Naive thymus-derived CD4-positive, alpha-beta T cell (primary cell): ENCODE results near the gene HCLS1. TPM values are rescaled to one million over a fixed set of nuclear protein-coding genes. Genes with fewer than 3 reads are reported as not detected.
A peak's percentile ranks its signal among the peaks of the same experiment; 100 is the strongest.
"Not testable (repeated sequence)": the region's sequence is repeated elsewhere in the genome, so short reads cannot be mapped to it uniquely, and the experiment has no call there.

Experiments used
- ATAC-seq: fragments of 150-1000 bp; cut with Tn5 transposase; 2 replicates; pipeline ENCODE4 v1.10.0; 2021; ENCODE audit warnings: mild to moderate bottlenecking, moderate library complexity
- CTCF ChIA-PET: fragments of 350-600 bp; sonication (Branson Sonifier 250); formaldehyde crosslinking; loops from one replicate; lab custom pipeline; 2021; ENCODE audit warnings: antibody characterized with exemption; lab: Charles Lee
- POLR2A ChIA-PET: fragments of 350-600 bp; sonication (Branson Sonifier 250); formaldehyde crosslinking; loops from one replicate; lab custom pipeline; 2021; ENCODE audit warnings: antibody characterized with exemption, inconsistent platforms; lab: Charles Lee
- DNase-seq, 9 donors: peaks; one replicate each; pipeline versions ENCODE4 v3.0.0 to v3.0.0-alpha.2; 2020 to 2022; ENCODE audit warnings: mixed read lengths in 1 of 9
- H3K27ac ChIP-seq: one replicate; pipeline ENCODE4 v1.7.0; 2013; ENCODE audit warnings: mild to moderate bottlenecking, low read depth, low read length, moderate library complexity
- H3K27me3 ChIP-seq, 2 donors: one replicate each; pipeline ENCODE4 v1.7.0; 2013; ENCODE audit warnings: low read length in 2 of 2, mild to moderate bottlenecking in 2 of 2, moderate library complexity in 2 of 2; ENCODE audit not compliant: control insufficient read depth in 2 of 2, insufficient read depth in 2 of 2
- H3K36me3 ChIP-seq, 3 experiments: 1 replicate in 2 of 3; 2 replicates in 1 of 3; pipeline ENCODE4 v1.7.0; 2013; ENCODE audit warnings: low read length in 3 of 3, mild to moderate bottlenecking in 3 of 3, moderate library complexity in 1 of 3; ENCODE audit not compliant: insufficient read depth in 3 of 3, control insufficient read depth in 2 of 3
- H3K4me1 ChIP-seq, 2 donors: one replicate each; pipeline ENCODE4 v1.7.0; 2013; ENCODE audit warnings: low read length in 2 of 2, mild to moderate bottlenecking in 2 of 2, moderate library complexity in 1 of 2; ENCODE audit not compliant: control insufficient read depth in 2 of 2, insufficient read depth in 2 of 2
- H3K4me3 ChIP-seq: 2 replicates; pipeline ENCODE4 v1.7.0; 2013; ENCODE audit warnings: mild to moderate bottlenecking, low read length
- H3K9me3 ChIP-seq, 3 experiments: 1 replicate in 2 of 3; 2 replicates in 1 of 3; pipeline ENCODE4 v1.7.0; 2013; ENCODE audit warnings: low read length in 3 of 3; ENCODE audit not compliant: control insufficient read depth in 2 of 3
- H3K27ac Mint-ChIP-seq, 9 donors: one replicate each; pipeline ENCODE4 v1.8.0; 2020 to 2022; ENCODE audit warnings: mixed read lengths in 9 of 9, mild to moderate bottlenecking in 8 of 9, moderate library complexity in 5 of 9, inconsistent platforms in 2 of 9
- H3K27me3 Mint-ChIP-seq, 5 donors: one replicate each; pipeline ENCODE4 v1.8.0; 2021 to 2022; ENCODE audit warnings: mixed read lengths in 5 of 5, mild to moderate bottlenecking in 1 of 5
- H3K36me3 Mint-ChIP-seq, 5 donors: one replicate each; pipeline ENCODE4 v1.8.0; 2020 to 2022; ENCODE audit warnings: mixed read lengths in 5 of 5, mild to moderate bottlenecking in 3 of 5, inconsistent platforms in 1 of 5
- H3K4me1 Mint-ChIP-seq, 7 donors: one replicate each; pipeline ENCODE4 v1.8.0; 2020 to 2022; ENCODE audit warnings: mixed read lengths in 7 of 7, mild to moderate bottlenecking in 3 of 7, inconsistent platforms in 1 of 7
- H3K4me3 Mint-ChIP-seq, 10 donors: one replicate each; pipeline ENCODE4 v1.8.0; 2020 to 2022; ENCODE audit warnings: mild to moderate bottlenecking in 10 of 10, mixed read lengths in 10 of 10, moderate library complexity in 6 of 10, inconsistent platforms in 2 of 10
- H3K9me3 Mint-ChIP-seq, 11 donors: one replicate each; pipeline ENCODE4 v1.8.0; 2020 to 2022; ENCODE audit warnings: mixed read lengths in 11 of 11, mild to moderate bottlenecking in 4 of 11, inconsistent platforms in 1 of 11, moderate library complexity in 1 of 11
- intact Hi-C, 2 donors: fragments of 100-400 bp; cut with micrococcal nuclease; formaldehyde crosslinking; loops; one replicate each; pipeline ENCODE4 v1.15.1; 2023
- polyA plus RNA-seq, 2 donors: library from polyadenylated mRNA; unstranded; fragments of 300-500 nt; fragmentation: Illumina TruSeq; gene quantifications; one replicate each; pipeline ENCODE4 v1.2.3, GENCODE V29; 2021
- total RNA-seq, 6 experiments: library from RNA in 5 of 6; stranded (reverse) in 5 of 6; gene quantifications; 1 replicate in 5 of 6; 2 replicates in 1 of 6; pipeline ENCODE4 v1.2.3 and lab custom pipeline; 2021 to 2026

Gene HCLS1
- total and polyA plus RNA-seq, 7 experiments from 2014 or later, result 275 to 452 (median 312) TPM

DNA sequence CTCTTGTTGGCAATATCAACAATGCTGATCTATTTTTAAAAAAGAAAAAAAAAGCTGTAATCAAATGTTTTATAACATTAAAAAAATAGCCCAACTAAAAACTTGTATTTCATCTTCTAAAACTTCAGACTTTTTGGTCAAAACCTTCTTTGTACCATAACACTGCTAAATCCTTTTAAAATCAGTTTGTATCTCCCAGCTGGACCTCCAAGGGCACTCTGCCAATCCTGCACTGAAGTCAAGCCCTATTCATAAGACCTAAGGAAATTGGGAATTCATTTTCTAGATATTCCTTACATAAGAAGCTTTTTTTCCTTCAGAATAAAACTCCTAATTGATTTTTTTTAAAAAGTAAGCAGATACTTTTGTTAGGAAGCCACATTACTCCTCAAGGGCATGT, 38.2 kb upstream of the HCLS1 start:
- H3K9me3 Mint-ChIP-seq, result no peaks in the 10 kb centered on the region
- Histone ChIP-seq H3K4me1 (no peaks in the 10 kb centered on the region), H3K9me3 (no peaks in the 10 kb centered on the region), H3K27me3 (no peaks in the 10 kb centered on the region), H3K36me3 (peaks cover 4 to 28% (median 4%) of the 10 kb centered on the region in 3 experiments), H3K27ac (no peak overlapping the region), H3K4me3 (no peak overlapping the region)
- intact Hi-C loops, result no loop called here
- CTCF ChIA-PET, result interaction anchor here (0.6 kb wide), 1 partner anchor 1394 kb away, joined by 3 read pairs; no protein-coding TSS in a partner anchor
- no peak overlapping the region for H3K27ac Mint-ChIP-seq
- H3K4me1 Mint-ChIP-seq, result peaks cover 0 to 11% (median 5%) of the 10 kb centered on the region in 7 donors
- peaks cover 21 to 38% (median 36%) of the 10 kb centered on the region in 5 donors for H3K36me3 Mint-ChIP-seq
- H3K4me3 Mint-ChIP-seq, result no peak overlapping the region
- ATAC-seq (no peak), DNase-seq (no peak)
- POLR2A ChIA-PET, result no interaction called here
- no peaks in the 10 kb centered on the region for H3K27me3 Mint-ChIP-seq

- Mint-ChIP-seq H3K27me3 (no peaks in the 10 kb centered on the region), H3K9me3 (no peaks in the 10 kb centered on the region), H3K4me1 (peaks cover 0 to 11% (median 5%) of the 10 kb centered on the region in 7 donors), H3K36me3 (peaks cover 21 to 36% (median 33%) of the 10 kb centered on the region in 5 donors), H3K27ac (no peak overlapping the region), H3K4me3 (no peak overlapping the region)
- H3K9me3 ChIP-seq, result no peaks in the 10 kb centered on the region
- H3K27me3 ChIP-seq, result no peaks in the 10 kb centered on the region
- ATAC-seq (no peak), DNase-seq (no peak)
- H3K4me1 ChIP-seq, result no peaks in the 10 kb centered on the region
- H3K27ac ChIP-seq, result no peak overlapping the region
- ChIA-PET CTCF (interaction anchor here (0.6 kb wide), 1 partner anchor 1394 kb away, joined by 3 read pairs; no protein-coding TSS in a partner anchor), POLR2A (no interaction called here)
- no peak overlapping the region for H3K4me3 ChIP-seq
- intact Hi-C loops, result no loop called here
- H3K36me3 ChIP-seq, result peaks cover 4 to 28% (median 4%) of the 10 kb centered on the region in 3 experiments
Observed at GRCh38 chr3:121698476-121698875, 37.8 kb upstream of the HCLS1 start.

DNA sequence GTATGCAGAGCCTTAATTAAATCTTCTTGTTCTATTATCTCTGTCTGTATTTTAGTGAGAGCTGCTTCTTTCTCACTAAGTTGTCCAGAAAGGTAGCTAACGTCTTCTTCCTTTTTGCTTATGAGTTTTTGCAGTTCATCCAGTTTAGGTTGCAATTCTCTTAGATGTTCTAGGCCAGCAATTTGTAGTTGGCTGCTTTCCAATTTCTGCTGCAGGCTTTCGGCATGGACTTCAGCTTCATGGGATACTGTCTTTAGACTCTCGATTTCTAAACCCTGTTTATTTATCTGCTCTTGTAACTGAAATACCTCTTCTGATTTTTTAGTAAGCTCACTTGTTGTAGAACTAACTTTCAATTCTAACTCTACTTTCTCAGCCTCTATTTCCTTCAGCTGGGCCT, 35.5 kb upstream of the HCLS1 start:
- H3K27me3 Mint-ChIP-seq, result no peaks in the 10 kb centered on the region
- Histone ChIP-seq H3K4me3 (no peak overlapping the region), H3K9me3 (no peaks in the 10 kb centered on the region), H3K27me3 (no peaks in the 10 kb centered on the region), H3K36me3 (peaks cover 4 to 35% (median 8%) of the 10 kb centered on the region in 3 experiments), H3K4me1 (no peaks in the 10 kb centered on the region), H3K27ac (no peak overlapping the region)
- no peak for DNase-seq
- ATAC-seq, result no peak
- H3K4me1 Mint-ChIP-seq, result peaks cover 3 to 20% (median 10%) of the 10 kb centered on the region in 7 donors
- POLR2A ChIA-PET, result interaction anchor here (0.7 kb wide), 1 partner anchor 903 kb away, joined by 3 read pairs; no protein-coding TSS in a partner anchor
- H3K36me3 Mint-ChIP-seq, result peaks cover 26 to 37% (median 29%) of the 10 kb centered on the region in 5 donors
- CTCF ChIA-PET, result interaction anchor here (0.7 kb wide), 1 partner anchor 695 kb away, joined by 4 read pairs; no protein-coding TSS in a partner anchor
- intact Hi-C loops, result no loop called here
- peaks cover 0 to 5% (median 0%) of the 10 kb centered on the region in 11 donors for H3K9me3 Mint-ChIP-seq
- no peak overlapping the region for H3K4me3 Mint-ChIP-seq
- H3K27ac Mint-ChIP-seq, result no peak overlapping the region

GRCh38 chr3:121692010-121692699, 31.5 kb upstream of the HCLS1 start:
- peaks cover 0 to 19% (median 5%) of the 10 kb centered on the region in 7 donors for H3K4me1 Mint-ChIP-seq
- H3K36me3 ChIP-seq, result peaks cover 0 to 23% (median 6%) of the 10 kb centered on the region in 3 experiments
- H3K4me3 ChIP-seq, result no peak overlapping the region
- H3K36me3 Mint-ChIP-seq, result peaks cover 22 to 41% (median 28%) of the 10 kb centered on the region in 5 donors
- ChIA-PET CTCF (interaction anchor here (0.6 to 1.1 kb wide), 2 partner anchors 9 to 136 kb away, joined by 3 read pairs; no protein-coding TSS in a partner anchor), POLR2A (no interaction called here)
- H3K4me3 Mint-ChIP-seq, result peak overlapping the region in 1 of 10 donors; percentile 24
- H3K4me1 ChIP-seq, result no peaks in the 10 kb centered on the region
- H3K27ac ChIP-seq, result no peak overlapping the region
- H3K27me3 Mint-ChIP-seq, result no peaks in the 10 kb centered on the region
- H3K9me3 ChIP-seq, result no peaks in the 10 kb centered on the region
- peak overlapping the region in 1 of 9 donors; percentile 72 for H3K27ac Mint-ChIP-seq
- ATAC-seq (no peak), DNase-seq (no peak)
- peaks cover 0 to 8% (median 0%) of the 10 kb centered on the region in 11 donors for H3K9me3 Mint-ChIP-seq
- intact Hi-C loops, result no loop called here
- no peaks in the 10 kb centered on the region for H3K27me3 ChIP-seq

DNA sequence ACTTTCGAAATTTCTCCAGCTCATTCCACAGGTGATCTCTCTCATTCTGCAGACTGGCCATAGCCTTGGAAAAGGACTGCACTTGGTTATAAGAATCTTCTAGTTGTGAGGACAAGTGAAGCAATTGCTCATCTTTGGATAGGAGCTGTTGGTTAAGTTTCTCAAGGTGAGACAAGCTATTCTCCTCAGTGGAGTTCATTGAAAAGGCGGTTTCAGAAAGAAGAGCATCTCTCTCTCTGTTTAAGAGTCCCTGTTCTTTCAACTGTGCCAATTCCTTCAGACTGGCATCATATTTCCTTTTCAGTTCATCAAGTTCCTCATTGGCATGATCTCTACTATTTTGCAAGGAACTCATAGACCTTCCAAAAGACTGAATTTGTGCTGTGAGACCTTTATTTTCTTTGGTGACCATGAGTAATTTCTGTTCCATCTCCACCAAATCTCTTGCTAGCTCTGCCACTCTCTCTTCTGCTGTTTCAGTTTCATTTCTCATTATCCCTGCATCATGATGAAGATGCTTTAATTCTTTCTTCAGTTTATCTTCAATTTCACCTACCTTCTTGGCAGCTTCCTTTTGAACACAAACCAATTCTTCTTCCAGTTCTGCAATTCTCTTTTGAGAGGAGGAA, 30.2 kb upstream of the HCLS1 start:
- intact Hi-C loops, result loop anchor here in 1 of 2 donors (2.0 kb wide), 1 partner anchor 58 kb away; the partner anchor contains the start of gene GOLGB1
- no peaks in the 10 kb centered on the region for H3K4me1 ChIP-seq
- peaks cover 0 to 26% (median 6%) of the 10 kb centered on the region in 3 experiments for H3K36me3 ChIP-seq
- H3K9me3 ChIP-seq, result no peaks in the 10 kb centered on the region
- H3K9me3 Mint-ChIP-seq, result peaks cover 0 to 16% (median 6%) of the 10 kb centered on the region in 11 donors
- DNase-seq (no peak), ATAC-seq (no peak)
- peaks cover 29 to 53% (median 39%) of the 10 kb centered on the region in 5 donors for H3K36me3 Mint-ChIP-seq
- CTCF ChIA-PET, result no interaction called here
- H3K27ac ChIP-seq, result no peak overlapping the region
- no peaks in the 10 kb centered on the region for H3K27me3 ChIP-seq
- POLR2A ChIA-PET, result no interaction called here
- no peak overlapping the region for H3K4me3 ChIP-seq
- peak overlapping the region in 3 of 9 donors; percentile 16 to 72 (median 34) for H3K27ac Mint-ChIP-seq
- H3K4me3 Mint-ChIP-seq, result peak overlapping the region in 1 of 10 donors; percentile 57
- H3K4me1 Mint-ChIP-seq, result peaks cover 0 to 19% (median 0%) of the 10 kb centered on the region in 7 donors
- no peaks in the 10 kb centered on the region for H3K27me3 Mint-ChIP-seq

GRCh38 chr3:121688747-121689146, 28.0 kb upstream of the HCLS1 start:
- Mint-ChIP-seq H3K9me3 (peaks cover 0 to 24% (median 15%) of the 10 kb centered on the region in 11 donors), H3K36me3 (peaks cover 33 to 69% (median 52%) of the 10 kb centered on the region in 5 donors), H3K4me1 (peaks cover 0 to 19% (median 0%) of the 10 kb centered on the region in 7 donors)
- ATAC-seq, H3K27me3 Mint-ChIP-seq, H3K9me3 ChIP-seq, H3K27ac Mint-ChIP-seq, H3K4me1 ChIP-seq, H3K4me3 Mint-ChIP-seq, H3K27ac ChIP-seq, POLR2A ChIA-PET, H3K4me3 ChIP-seq, intact Hi-C loops, CTCF ChIA-PET, H3K27me3 ChIP-seq, DNase-seq: not testable (repeated sequence)
- peaks cover 0 to 31% (median 9%) of the 10 kb centered on the region in 3 experiments for H3K36me3 ChIP-seq
